NCI-H1694 treated with DMSO at 0.1 percent for 48 hours (cell line): Measurements from ENCODE around the gene TMEM190.

Experiments used
- DNase-seq: peaks from one replicate; lab custom pipeline; 2025; lab: John Stamatoyannopoulos, UW

TMEM190 gene

GRCh38 chr19:55372316-55373081 is 4.1 kb upstream of the TMEM190 start:
- DNase-seq = no peak

- DNase-seq = no peak
These were observed 3.2 kb upstream of the TMEM190 start for GRCh38 chr19:55373306-55373992.

GRCh38 chr19:55373993-55374757 is 2.5 kb upstream of the TMEM190 start:
- DNase-seq = no peak

- DNase-seq = no peak
These were observed 918 bp downstream of the TMEM190 start for GRCh38 chr19:55377356-55378131.

- DNase-seq = no peak
These were observed 2.5 kb downstream of the TMEM190 start for GRCh38 chr19:55379174-55379573.

GRCh38 chr19:55382013-55382412 is 5.4 kb downstream of the TMEM190 start:
- DNase-seq = no peak

- DNase-seq = no peak
These were observed 6.0 kb downstream of the TMEM190 start for GRCh38 chr19:55382522-55383054.

GRCh38 chr19:55383279-55384130 is 6.9 kb downstream of the TMEM190 start:
- peak; percentile 43 for DNase-seq

GRCh38 chr19:55384131-55384919 is 7.7 kb downstream of the TMEM190 start, which contains the start of gene TMEM238:
TSS of gene TMEM238 (minus strand) at chr19:55384292. CDS start at chr19:55384259, 33 bp downstream.
- peak; percentile 36 for DNase-seq

GRCh38 chr19:55384920-55385723 is 8.5 kb downstream of the TMEM190 start:
- DNase-seq = peak; percentile 99

GRCh38 chr19:55385724-55386492 is 9.3 kb downstream of the TMEM190 start, which contains the start of gene RPL28:
TSS of gene RPL28 (plus strand) at chr19:55385932. CDS start at chr19:55386358, 426 bp downstream.
- peak; percentile 99 for DNase-seq

GRCh38 chr19:55386493-55386971 is 9.9 kb downstream of the TMEM190 start:
- no peak for DNase-seq

GRCh38 chr19:55387736-55388497 is 11.3 kb downstream of the TMEM190 start:
- no peak for DNase-seq

- DNase-seq = no peak
These were observed 13.0 kb downstream of the TMEM190 start for GRCh38 chr19:55389386-55390317.

- DNase-seq = no peak
These were observed 13.8 kb downstream of the TMEM190 start for GRCh38 chr19:55390461-55390880.

GRCh38 chr19:55391191-55391670 is 14.6 kb downstream of the TMEM190 start:
- DNase-seq = no peak
